Transverse colon (tissue), 4 donors: ENCODE results near the gene SCNN1A. TPM values are rescaled to one million over a fixed set of nuclear protein-coding genes. Genes with fewer than 3 reads are reported as not detected.

Experiments
- DNase-seq: peaks from one replicate; pipeline ENCODE4 v3.0.0-alpha.2; 2019
- H3K27ac ChIP-seq, 4 donors: fragments of 200-600 bp; sonication (generic); 2 replicates each; pipeline ENCODE4 v1.5.1; 2016 to 2018; ENCODE audit warnings: inconsistent platforms in 4 of 4
- H3K27me3 ChIP-seq: fragments of 200-600 bp; sonication (generic); 2 replicates; pipeline ENCODE4 v1.5.1; 2017; ENCODE audit warnings: inconsistent platforms
- H3K36me3 ChIP-seq, 4 donors: fragments of 200-600 bp; sonication (generic); 2 replicates each; pipeline ENCODE4 v1.5.1; 2017 to 2019; ENCODE audit warnings: inconsistent platforms in 4 of 4
- H3K4me1 ChIP-seq, 4 donors: fragments of 200-600 bp; sonication (generic); 2 replicates each; pipeline ENCODE4 v1.5.1; 2017 to 2020; ENCODE audit warnings: inconsistent platforms in 4 of 4
- H3K4me3 ChIP-seq, 4 donors: fragments of 200-600 bp; sonication (generic); 1 replicate in 1 of 4; 2 replicates in 3 of 4; pipeline versions ENCODE4 v1.5.1 to v1.6.1; 2017 to 2019; ENCODE audit warnings: inconsistent platforms in 4 of 4
- H3K9me3 ChIP-seq, 2 donors: fragments of 200-600 bp; sonication (generic); 2 replicates each; pipeline ENCODE4 v1.5.1; 2017 to 2019; ENCODE audit warnings: inconsistent platforms in 2 of 2
- CTCF ChIP-seq, 5 experiments: fragments of 200-600 bp in 3 of 5; fragments of 450-650 bp in 2 of 5; sonication (generic) in 3 of 5; IDR thresholded peaks; 1 replicate in 2 of 5; 2 replicates in 3 of 5; pipeline ENCODE4 v1.5.1; 2016 to 2017; ENCODE audit warnings: antibody characterized with exemption in 5 of 5, inconsistent platforms in 3 of 5, mild to moderate bottlenecking in 2 of 5, moderate library complexity in 1 of 5
- EP300 ChIP-seq: sonication (generic); formaldehyde crosslinking; IDR thresholded peaks from one replicate; pipeline ENCODE4 v1.6.1; 2017; ENCODE audit warnings: antibody characterized with exemption, low read depth
- POLR2A ChIP-seq: fragments of 450-650 bp; IDR thresholded peaks from one replicate; pipeline ENCODE4 v1.6.1; 2016; ENCODE audit warnings: antibody characterized with exemption, mild to moderate bottlenecking, moderate library complexity
- POLR2AphosphoS5 ChIP-seq, 3 donors: sonication (generic); formaldehyde crosslinking; IDR thresholded peaks; one replicate each; pipeline ENCODE4 v1.6.1; 2016; ENCODE audit warnings: antibody characterized with exemption in 3 of 3
- WGBS, 2 donors: methylation state at CpG; one replicate each; pipeline ENCODE4 v1.1.5; 2018; ENCODE audit warnings: low coverage in 1 of 2; 5-methylcytosine and 5-hydroxymethylcytosine counted together
- in situ Hi-C, 4 donors: fragments of 200-750 bp; cut with MboI; loops; one replicate each; pipeline versions ENCODE4 v1.15.0 to v1.15.1; 2017; ENCODE audit warnings: low sequenced_read_pairs in 3 of 4, low pct_ligation_motif_present in 1 of 4, low pct_unique_long_range_greater_than_20kb in 1 of 4
- intact Hi-C: fragments of 100-400 bp; cut with DNase I; formaldehyde crosslinking; loops from one replicate; pipeline ENCODE4 v1.15.1; 2023; ENCODE audit warnings: low total_unique reads
- total RNA-seq, 4 donors: library from RNA; depleted of rRNA; stranded (reverse); fragments of >200 nt; gene quantifications; one replicate each; pipeline ENCODE4 v1.1.0, GENCODE V29; 2016

SCNN1A gene
- total RNA-seq, 4 donors from 2014 or later = 151 to 757 (median 502) TPM

- Histone ChIP-seq H3K36me3 (no peaks in the 10 kb centered on the region), H3K4me3 (no peak overlapping the region), H3K9me3 (no peaks in the 10 kb centered on the region), H3K4me1 (peaks cover 7 to 27% (median 23%) of the 10 kb centered on the region in 4 donors), H3K27me3 (peaks cover 3% of the 10 kb centered on the region), H3K27ac (no peak overlapping the region)
- no peak for DNase-seq
- intact Hi-C loops = no loop called here
- 94% methylated on average over 13 of the region's 17 CpGs; no CpG with 5 or more reads in 1 of the 2 donors for WGBS, 2 donors
- in situ Hi-C loops = no loop called here
- TF ChIP-seq EP300 (no peak), CTCF (IDR thresholded peaks at IDR 0.05) (no peak), POLR2AphosphoS5 (IDR thresholded peaks at IDR 0.05) (no peak), POLR2A (no peak)
Observed at GRCh38 chr12:6315704-6316597, 59.4 kb downstream of the SCNN1A start.

- TF ChIP-seq POLR2AphosphoS5 (IDR thresholded peaks at IDR 0.05) (no peak), EP300 (no peak), POLR2A (no peak), CTCF (IDR thresholded peaks at IDR 0.05) (no peak)
- 89% methylated on average over 6 of the region's 6 CpGs; no CpG with 5 or more reads in 1 of the 2 donors for WGBS, 2 donors
- no peaks in the 10 kb centered on the region for H3K9me3 ChIP-seq
- no peak overlapping the region for H3K4me3 ChIP-seq
- in situ Hi-C loops (no loop called here), intact Hi-C loops (no loop called here)
- H3K36me3 ChIP-seq = no peaks in the 10 kb centered on the region
- no peak overlapping the region for H3K27ac ChIP-seq
- H3K4me1 ChIP-seq = peaks cover 7 to 34% (median 26%) of the 10 kb centered on the region in 4 donors
- DNase-seq = no peak
- peaks cover 11% of the 10 kb centered on the region for H3K27me3 ChIP-seq
Observed at GRCh38 chr12:6315184-6315583, 60.2 kb downstream of the SCNN1A start.

- DNase-seq = no peak
- TF ChIP-seq CTCF (IDR thresholded peaks at IDR 0.05) (no peak), EP300 (no peak), POLR2A (no peak), POLR2AphosphoS5 (IDR thresholded peaks at IDR 0.05) (no peak)
- WGBS, 2 donors = 40 to 87% methylated on average over 1 to 9 of the region's 9 CpGs
- Histone ChIP-seq H3K4me1 (peaks cover 7 to 37% (median 28%) of the 10 kb centered on the region in 4 donors), H3K36me3 (no peaks in the 10 kb centered on the region), H3K27me3 (peaks cover 13% of the 10 kb centered on the region), H3K27ac (no peak overlapping the region), H3K4me3 (no peak overlapping the region), H3K9me3 (no peaks in the 10 kb centered on the region)
- intact Hi-C loops = no loop called here
- in situ Hi-C loops = no loop called here
Observed at GRCh38 chr12:6314776-6315175, 60.6 kb downstream of the SCNN1A start.

- no peaks in the 10 kb centered on the region for H3K36me3 ChIP-seq
- H3K27me3 ChIP-seq = peaks cover 13% of the 10 kb centered on the region
- 63% methylated on average over 8 of the region's 14 CpGs; no CpG with 5 or more reads in 1 of the 2 donors for WGBS, 2 donors
- no peak for DNase-seq
- in situ Hi-C loops = no loop called here
- H3K4me3 ChIP-seq = peak overlapping the region in 1 of 4 donors; percentile 17
- no peaks in the 10 kb centered on the region for H3K9me3 ChIP-seq
- H3K4me1 ChIP-seq = peaks cover 7 to 46% (median 29%) of the 10 kb centered on the region in 4 donors
- intact Hi-C loops = no loop called here
- TF ChIP-seq EP300 (no peak), POLR2AphosphoS5 (IDR thresholded peaks at IDR 0.05) (no peak), CTCF (IDR thresholded peaks at IDR 0.05) (no peak), POLR2A (no peak)
- H3K27ac ChIP-seq = peak overlapping the region; percentile 81 to 92 (median 89)
Observed at GRCh38 chr12:6313326-6313940, 61.9 kb downstream of the SCNN1A start.
